HG03039 (cell line): ENCODE measurements around the gene HSPB7.
"Not testable (repeated sequence)": the region's sequence is repeated elsewhere in the genome, so short reads cannot be mapped to it uniquely, and the experiment has no call there.

Source experiments
- ATAC-seq: cut with Tn5 transposase; IDR thresholded peaks from one replicate; pipeline ENCODE4 v1.9.1; 2021; ENCODE audit warnings: mild to moderate bottlenecking, moderate library complexity; ENCODE audit not compliant: unreplicated experiment

HSPB7 gene

GRCh38 chr1:15983275-15983674 lies 34.6 kb downstream of the HSPB7 start:
- ATAC-seq = no peak

GRCh38 chr1:15981679-15982078 lies 36.2 kb downstream of the HSPB7 start:
- no peak for ATAC-seq

GRCh38 chr1:15977947-15978346 lies 39.9 kb downstream of the HSPB7 start:
- ATAC-seq = not testable (repeated sequence)

- ATAC-seq = peak; percentile 58
Measured at GRCh38 chr1:15975805-15976680, 41.8 kb downstream of the HSPB7 start, which contains the start of gene ZBTB17. ZBTB17 (minus strand) TSS chr1:15976101; CDS start chr1:15948495, 27,606 bp downstream.

GRCh38 chr1:15975358-15975804 lies 42.5 kb downstream of the HSPB7 start:
- peak; percentile 56 for ATAC-seq

- no peak for ATAC-seq
Measured at GRCh38 chr1:15974855-15975254, 43.0 kb downstream of the HSPB7 start.

- ATAC-seq = no peak
Measured at GRCh38 chr1:15973772-15974171, 44.1 kb downstream of the HSPB7 start.

- ATAC-seq = no peak
Measured at GRCh38 chr1:15972409-15972808, 45.4 kb downstream of the HSPB7 start.

GRCh38 chr1:15970911-15971310 lies 46.9 kb downstream of the HSPB7 start:
- ATAC-seq = no peak

GRCh38 chr1:15969321-15969880 lies 48.4 kb downstream of the HSPB7 start:
- no peak for ATAC-seq

GRCh38 chr1:15968172-15968571 lies 49.7 kb downstream of the HSPB7 start:
- no peak for ATAC-seq

GRCh38 chr1:15966956-15967344 lies 50.9 kb downstream of the HSPB7 start:
- ATAC-seq = no peak

- peak; percentile 58 for ATAC-seq
Measured at GRCh38 chr1:15966081-15966955, 51.5 kb downstream of the HSPB7 start.

GRCh38 chr1:15965228-15965767 lies 52.5 kb downstream of the HSPB7 start:
- ATAC-seq = no peak
